NCI-H2196 treated with DMSO at 0.1 percent for 48 hours (cell line): Measurements from ENCODE around the gene TIAL1.
"Not testable (repeated sequence)": the region's sequence is repeated elsewhere in the genome, so short reads cannot be mapped to it uniquely, and the experiment has no call there.

ENCODE experiments used
- DNase-seq: peaks from one replicate; lab custom pipeline; 2025; ENCODE audit not compliant: unreplicated experiment; lab: John Stamatoyannopoulos, UW

Gene TIAL1

DNA sequence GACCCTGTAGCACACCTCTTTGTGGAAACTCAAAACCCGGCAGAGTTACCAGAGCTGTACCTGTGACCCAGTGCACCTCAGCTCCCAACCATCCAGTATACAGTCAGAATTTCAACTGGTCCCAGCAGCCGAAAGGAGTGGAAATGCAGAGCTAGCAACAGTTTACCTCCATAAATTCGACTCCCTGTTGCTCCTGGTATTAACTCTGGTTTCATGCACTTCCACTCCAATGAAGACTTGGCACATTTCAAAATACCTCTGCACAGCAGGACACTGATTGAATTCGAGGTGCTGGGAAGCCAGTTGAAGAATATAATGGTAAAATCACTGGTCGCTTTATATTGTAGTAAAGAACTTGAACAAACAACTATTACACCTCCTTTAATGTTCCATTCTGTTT, 17.9 kb upstream of the TIAL1 start:
- DNase-seq, result no peak

DNA sequence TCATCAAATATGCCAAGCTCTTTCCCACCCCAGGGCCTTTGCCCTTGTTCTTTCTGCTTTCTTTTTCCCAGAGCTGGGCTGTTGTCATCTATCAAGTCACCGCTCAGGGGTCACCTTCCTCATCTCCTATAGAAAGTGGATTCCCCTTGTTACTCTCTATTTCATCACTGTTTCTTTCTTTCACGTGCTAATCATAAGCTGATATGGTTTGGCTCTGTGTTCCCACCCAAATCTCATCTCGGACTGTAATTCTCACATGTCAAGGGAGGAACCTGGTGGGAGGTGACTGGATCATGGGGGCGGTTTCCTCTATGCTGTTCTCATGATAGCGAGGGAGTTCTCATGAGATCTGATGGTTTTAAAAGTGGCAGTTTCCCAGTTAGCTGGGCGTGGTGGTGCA, 17.0 kb upstream of the TIAL1 start:
- no peak for DNase-seq

DNA sequence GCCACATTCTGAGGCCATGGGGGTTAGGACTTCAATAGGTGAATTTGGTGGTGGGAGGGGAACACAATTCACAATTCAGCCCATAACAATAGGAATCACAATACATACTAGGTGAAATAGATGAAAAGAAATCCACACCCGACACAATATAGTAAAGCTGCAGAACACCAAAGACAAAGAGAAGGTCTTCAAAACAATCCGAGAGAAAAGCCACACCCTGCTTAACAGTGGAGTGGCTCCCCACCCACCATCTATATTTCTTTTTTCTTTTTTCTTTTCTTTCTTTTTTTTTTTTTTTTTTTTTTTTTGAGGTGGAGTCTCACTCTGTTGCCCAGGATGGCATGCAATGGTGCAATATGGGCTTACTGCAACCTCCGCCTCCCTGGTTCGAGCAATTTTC, 14.7 kb upstream of the TIAL1 start:
- DNase-seq, result no peak

DNA sequence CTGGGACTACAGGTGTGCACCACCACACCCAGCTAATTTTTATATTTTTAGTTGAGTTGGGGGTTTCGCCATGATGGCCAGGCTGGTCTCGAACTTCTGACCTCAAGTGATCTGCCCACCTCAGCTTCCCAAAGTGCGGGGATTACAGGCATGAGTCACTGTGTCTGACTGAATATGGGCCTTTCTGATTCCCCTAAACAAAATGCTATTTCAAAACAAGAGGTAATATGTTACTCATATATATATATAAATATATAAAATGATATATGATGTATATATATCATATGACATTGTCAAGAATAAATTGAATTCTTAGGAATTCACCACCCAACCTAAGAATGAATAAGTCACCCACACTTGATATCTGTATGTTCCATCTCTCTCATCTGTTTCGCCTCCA, 12.8 kb upstream of the TIAL1 start:
- no peak for DNase-seq

DNA sequence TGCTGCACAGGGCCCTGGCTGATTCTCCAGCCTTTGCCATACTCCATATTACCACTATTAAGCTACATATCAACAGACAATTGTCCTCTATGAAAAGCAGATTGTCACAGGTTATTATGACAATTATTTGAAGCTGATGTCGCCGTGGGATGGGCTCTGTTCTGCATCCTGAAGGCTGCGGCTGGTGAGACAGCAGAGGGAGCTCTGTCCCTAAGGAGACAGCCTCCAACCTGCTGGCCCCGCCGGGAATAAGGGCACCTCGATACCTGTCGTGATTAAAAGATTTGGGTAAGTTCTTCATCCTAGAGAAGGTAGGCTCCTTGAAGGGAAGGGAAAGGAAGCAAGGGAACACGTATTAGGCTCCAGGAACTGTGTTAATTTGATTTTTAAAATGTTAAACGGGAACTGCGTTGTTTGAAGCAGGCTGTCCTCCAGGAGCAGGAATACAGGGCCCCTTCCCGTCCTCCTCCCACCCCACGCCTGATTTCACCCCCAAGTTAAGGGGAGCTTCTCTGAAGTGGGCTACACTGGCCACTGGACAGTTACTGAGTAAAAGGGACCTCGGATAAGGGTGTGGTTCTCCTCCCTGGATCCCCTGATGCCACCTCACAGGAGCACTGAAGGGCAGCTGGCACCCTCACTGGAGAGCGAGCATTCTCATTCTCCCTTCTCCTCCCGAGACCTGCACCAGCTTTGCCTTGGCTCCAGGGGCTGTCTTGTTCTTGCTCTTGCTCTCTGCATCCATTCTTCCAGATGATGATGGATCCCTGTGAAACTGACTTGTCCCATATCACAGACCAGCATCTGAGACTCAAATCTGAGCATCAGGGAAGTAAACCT, 11.8 kb upstream of the TIAL1 start:
- DNase-seq, result no peak

DNA sequence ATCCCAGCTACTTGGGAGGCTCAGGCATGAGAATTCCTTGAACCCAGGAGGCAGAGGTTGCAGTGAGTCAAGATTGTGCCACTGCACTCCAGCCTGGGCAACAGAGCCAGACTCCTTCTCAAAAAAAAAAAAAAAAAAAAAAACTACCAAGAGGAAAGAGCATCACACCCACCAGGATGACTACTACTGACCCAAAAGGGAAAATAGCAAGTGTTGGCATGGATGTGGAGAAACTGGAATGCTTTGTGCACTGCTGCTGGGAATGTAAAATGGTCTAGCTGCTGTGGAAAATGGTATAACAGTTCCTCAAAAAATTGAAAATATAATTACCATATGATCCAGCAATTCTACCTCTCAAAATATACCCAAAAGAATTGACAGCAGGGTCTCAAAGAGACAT, 7.7 kb upstream of the TIAL1 start:
- no peak for DNase-seq

DNA sequence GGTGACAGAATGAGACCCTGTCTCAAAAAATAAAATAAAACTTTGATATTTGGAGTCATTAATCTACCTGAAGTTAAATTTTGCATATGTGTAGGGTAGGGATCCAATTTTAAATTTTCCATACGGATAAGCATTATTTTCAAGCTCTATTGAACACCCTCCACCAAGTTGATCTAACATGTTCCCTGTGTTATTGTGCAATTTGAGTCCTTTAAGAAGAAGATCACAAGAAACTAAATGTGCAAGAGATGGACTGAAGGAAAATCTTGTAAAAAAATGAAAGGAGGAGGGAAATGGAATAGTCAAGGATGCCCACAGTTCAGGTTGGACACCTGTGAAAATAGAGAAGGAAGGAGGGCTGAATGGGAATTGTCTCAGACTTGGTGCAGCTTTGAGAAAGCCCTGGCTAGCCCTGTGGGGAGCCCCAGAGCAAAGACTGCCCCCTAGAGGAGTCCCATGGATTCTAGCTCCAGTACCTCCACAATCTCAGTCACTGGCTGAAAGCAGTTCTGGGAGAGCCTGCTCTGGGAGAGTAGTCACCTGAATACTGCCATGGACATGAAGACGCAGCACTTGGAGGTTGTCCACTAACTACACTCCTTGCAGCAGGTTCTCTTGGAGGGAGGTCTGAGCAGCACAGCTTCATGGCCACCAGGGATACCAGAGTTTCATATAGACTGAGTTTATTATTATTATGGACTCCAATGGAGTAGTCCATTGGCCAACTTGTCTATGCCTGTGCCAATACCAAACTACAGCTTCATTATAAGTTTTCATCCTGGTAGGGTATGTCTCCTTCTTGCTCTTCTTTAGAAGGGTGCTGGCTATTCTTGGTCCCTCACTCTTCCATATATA, 5.7 kb upstream of the TIAL1 start:
- DNase-seq, result no peak

DNA sequence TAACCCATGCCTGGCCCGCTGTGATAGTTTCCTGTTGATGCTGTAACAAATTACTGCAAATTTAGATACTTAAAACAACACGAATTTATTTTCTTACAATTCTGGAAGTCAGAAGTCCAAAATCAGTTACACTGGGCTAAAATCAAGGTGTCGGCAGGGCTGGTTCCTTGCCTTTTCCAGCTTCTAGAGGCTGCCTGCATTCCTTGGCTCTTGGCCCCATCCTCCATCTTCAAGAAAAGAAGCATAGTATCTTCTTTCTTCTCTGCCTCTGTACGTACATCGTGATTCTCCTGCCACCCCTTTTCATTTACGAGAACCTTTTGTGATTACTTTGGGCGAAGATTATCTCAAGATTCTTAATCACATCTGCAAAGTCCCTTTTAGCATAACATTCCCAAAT, 1.6 kb upstream of the TIAL1 start:
- DNase-seq, result no peak

DNA sequence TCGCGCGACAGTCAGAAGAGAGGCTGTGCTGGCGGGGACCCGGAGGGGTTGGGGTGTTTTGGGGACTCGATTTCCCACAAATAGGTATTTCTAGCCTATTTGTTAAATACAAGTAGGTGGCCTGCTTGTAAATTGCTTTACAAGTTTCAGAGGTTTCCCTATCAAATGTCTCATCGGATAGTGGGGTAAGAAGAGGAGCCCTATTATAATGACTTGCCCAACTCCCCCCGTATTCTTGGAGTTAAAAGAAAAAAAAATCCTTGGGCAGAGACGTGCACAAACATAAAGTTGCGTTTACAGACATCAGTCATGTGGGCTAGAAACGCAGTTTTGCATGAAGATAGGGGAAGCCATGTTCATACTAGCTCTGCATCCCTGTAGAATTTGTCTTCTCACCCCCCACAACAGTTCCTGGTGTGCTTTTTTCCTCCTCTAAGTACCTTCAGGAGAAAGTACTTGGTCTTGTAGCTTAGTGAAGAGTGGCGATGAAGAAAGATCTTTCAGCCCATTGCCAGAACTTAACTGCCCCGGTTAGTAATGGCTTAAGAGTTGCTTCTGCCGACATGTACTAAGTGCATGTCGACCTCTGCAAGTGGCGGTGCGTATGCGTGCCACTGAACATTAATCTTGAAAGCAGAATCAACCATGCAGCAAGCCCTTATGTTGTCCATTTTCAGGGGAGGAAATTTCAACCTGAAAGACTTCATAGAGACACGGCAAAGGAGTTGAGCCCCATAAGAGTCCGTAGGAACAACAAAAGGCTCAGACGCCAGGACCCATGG, 832 bp upstream of the TIAL1 start:
- DNase-seq, result no peak

DNA sequence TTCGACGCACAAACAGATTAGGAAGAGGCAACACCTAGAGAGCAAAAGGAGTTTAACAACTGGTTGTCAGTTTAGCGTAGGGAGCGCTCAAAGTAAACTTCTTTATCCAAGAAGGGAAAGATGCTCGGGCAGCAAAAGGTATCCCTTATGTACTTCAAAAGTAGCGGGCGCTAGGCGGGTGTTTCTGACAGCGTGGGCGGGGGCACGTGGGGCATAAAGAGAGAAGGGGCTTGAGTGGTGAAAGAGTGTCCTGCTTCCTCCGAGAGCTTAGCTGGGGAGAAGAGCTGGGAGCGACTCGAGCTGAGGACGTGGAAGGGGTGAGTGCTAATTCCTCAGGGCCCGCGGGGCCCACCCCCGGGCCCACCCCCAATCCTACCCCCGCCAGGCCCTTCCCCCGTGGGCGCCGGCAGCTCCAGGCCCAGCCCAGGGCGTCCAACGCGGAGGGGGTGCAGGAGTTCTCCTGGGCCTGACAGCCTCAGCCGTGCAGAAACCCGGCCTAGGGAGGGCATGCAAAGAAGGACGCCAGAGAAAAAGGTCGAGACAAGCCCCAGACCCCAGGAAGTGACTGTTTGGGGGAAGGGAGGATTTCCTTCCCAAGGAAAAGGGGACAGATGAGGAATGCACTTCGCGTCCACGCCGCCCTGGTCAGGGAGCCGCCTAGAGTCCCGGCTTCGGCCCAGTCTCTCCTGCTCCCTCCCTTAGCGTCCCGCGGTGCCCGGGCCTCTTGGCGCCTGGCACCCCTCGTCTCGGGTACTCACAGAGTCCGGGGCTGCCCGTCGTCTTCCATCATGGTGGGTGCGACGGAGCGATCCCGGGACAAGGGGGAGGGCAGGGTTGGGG, 868 bp downstream of the TIAL1 start:
- no peak for DNase-seq

DNA sequence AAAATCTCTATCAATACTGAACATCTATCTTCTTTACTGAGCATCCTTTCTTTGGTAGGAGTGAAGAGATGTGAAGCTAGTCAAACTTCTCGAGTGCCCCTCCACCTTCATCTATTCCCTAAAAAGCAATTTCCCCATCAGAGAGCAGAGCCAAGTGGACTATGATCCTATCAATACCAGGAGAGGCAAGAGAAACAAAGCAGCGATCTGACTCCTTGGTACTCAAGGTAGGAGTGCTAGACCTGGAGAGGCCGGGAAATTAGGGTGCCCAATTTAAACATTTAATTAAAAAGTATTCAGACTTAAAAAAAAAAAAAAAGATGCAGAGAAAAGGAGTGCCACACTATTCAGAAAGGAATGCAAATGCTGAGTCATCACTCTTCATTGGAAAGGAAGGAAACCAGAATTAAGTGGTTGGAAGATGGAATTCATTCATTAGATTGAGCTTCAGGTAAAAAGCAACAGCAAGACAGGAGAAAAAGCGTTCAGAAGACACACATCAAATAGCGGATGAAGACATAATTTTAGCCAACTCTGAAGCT, 1.6 kb downstream of the TIAL1 start:
- no peak for DNase-seq

DNA sequence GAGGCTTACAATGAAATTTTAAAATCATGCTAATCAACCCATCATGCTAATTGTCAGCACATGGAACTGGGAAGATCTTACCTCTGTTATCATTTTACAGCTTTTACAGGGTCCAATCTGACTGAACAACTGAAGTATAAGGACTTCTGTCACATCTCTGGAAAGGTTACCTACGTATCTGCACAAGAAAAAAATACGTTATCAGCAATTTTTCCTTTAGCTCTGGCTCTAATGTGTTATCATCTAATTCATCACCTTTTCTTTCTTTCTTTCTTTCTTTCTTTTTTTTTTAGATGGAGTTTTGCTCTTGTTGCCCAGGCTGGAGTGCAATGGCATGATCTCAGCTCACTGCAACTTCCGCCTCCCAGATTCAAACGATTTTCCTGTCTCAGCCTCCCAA, 8.7 kb downstream of the TIAL1 start:
- no peak for DNase-seq

DNA sequence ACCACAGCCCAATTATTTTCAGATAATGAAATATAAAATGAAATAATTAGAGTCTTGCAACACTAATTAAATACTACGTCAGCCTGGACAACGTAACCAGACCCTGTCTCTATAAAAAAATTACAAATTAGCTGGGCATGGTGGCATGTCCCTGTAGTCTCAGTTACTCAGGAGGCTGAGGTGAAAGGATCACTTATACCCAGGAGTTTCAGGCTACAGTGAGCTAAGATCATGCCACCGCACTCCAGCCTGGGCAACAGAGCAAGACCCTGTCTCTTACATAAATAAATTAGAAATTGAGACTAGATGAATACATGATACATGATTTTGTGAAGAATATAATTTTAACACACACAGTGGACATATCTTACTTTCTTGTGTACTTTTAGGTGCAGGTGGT, 18.4 kb downstream of the TIAL1 start:
- DNase-seq, result no peak

DNA sequence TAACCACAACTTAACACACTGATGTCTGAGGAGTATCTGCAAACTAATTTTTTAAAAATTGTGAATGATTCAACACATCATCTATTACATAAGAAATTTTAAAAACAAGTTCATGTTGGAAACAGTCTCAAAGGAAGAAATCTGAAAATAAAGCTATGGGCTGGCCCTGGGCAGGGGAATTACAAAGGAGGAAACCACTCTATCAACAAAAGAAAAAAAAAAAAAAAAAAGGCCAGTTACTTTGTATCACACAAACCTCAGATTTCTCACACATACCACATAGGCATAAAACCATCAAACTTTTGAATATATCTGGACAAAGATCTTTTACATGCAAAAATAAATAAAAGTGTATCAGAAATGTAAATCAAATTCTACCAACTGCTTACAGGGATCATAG, 20.8 kb downstream of the TIAL1 start:
- DNase-seq, result no peak

DNA sequence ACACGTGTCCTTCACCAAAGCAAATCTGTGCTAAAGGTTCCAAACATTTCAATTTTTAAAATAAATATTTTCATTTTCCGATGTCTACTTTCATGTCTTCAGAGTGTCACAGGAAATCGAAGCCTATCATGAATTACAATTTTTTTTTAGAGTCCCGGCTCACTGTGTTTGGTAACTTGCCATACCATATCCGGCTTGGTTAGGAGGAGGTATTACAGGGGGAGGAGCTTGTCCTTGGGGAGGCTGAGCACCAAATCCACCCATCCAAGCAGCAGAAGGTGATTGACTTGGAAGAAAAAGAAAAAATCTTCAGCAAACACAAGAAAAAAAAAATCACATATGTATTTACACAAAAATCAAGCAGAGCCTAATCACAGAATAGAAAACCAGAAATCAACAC, 21.3 kb downstream of the TIAL1 start:
- DNase-seq, result no peak

DNA sequence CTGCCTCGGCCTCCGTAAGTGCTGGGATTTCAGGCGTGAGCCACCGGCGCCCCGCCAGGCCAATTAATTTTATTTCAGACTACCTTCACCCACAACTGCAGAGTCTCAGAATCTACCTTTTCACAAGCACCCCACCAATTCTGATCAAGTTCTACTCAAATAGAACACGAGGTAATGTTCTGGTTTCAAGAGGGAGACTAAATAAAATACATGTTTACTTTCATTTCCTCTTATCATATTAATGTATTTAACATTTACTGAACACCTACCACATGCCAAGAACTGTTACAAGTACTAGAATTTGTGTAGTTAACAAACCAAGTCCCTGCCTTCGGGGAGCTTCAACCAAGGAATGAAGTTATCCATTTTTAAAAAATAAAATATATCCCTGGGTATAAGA, 28.8 kb downstream of the TIAL1 start:
- DNase-seq, result no peak

DNA sequence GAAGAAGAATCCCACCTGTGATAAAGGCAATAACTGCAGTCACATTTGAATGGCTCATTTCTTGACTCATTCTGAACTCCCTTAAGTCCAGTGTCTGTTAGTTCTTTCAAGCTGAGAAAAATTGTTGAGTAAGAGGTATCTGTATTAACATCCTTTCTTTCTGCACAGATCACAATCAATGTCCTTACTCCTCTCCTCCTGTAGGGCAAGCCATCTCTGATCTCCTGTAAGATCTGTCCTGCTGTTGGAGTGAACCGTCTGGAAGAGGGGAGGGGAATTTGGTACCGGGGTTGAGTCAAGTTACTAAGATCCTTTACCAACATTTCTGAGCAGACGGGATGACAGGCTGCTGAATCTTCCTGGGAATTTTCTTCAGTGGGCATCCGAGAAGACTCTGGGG, 34.7 kb downstream of the TIAL1 start:
- no peak for DNase-seq

DNA sequence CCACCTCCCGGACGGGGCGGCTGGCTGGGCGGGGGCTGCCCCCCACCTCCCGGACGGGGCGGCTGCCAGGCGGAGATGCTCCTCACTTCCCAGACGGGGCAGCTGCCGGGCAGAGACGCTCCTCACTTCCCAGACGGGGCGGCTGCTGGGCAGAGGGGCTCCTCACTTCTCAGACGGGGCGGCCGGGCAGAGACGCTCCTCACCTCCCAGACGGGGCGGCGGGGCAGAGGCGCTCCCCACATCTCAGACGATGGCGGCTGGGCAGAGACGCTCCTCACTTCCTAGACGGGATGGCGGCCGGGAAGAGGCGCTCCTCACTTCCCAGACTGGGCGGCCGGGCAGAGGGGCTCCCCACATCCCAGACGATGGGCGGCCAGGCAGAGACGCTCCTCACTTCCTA, 37.3 kb downstream of the TIAL1 start:
- DNase-seq, result not testable (repeated sequence)

DNA sequence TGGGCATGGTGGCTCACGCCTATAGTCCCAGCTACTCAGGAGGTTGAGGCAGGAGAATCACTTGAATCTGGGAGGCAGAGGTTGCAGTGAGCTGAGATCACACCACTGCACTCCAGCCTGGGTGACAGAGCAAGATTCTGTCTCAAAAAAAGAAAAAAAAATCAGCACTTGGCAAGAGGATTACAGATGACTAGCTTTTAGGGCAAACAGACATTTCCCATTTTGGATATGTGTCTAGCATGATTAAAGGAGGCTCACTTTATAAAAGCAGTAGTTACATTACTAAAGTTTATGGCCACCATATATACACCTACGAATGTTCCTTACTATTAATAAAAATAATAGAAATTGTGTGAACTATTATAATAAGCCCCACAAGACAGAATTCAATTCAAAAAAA, 40.7 kb downstream of the TIAL1 start:
- DNase-seq, result not testable (repeated sequence)

DNA sequence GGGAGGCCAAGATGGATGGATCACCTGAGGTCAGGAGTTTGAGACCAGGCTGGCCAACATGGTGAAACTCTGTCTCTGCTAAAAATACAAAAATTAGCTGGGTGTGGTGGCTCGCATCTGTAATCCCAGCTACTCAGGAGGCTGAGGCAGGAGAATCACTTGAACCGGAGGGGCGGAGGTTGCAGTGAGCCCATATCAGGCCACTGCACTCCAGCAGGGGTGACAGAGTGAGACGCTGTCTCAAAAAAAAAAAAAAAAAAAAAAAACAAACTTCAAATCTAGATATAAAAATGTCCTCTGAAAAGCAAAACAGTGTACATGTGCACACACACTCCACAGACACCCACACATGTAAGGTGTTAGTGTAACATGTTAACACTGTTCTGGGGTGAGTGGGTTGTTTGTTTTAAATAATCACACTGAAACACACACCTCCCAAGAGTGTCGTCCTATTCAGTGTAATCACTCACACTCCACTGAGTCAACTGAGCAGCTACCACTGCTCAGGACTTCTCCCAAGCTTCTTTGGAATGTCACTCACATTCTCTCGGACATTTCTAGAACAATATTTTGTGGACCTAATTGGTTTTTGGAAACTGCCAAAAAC, 41.5 kb downstream of the TIAL1 start:
- no peak for DNase-seq
